WTC11 (cell line): ENCODE data around the gene DTNB. TPM values are rescaled to one million over a fixed set of nuclear protein-coding genes. Genes with fewer than 3 reads are reported as not detected.

Experiments
- ATAC-seq: fragments of 200-7000 bp; cut with Tn5 transposase; 2 replicates; pipeline ENCODE4 v1.10.0; 2021; ENCODE audit warnings: mild to moderate bottlenecking, moderate library complexity
- CTCF ChIA-PET: fragments of 300-600 bp; sonication (Branson Sonifier 250); formaldehyde crosslinking; loops from one replicate; lab custom pipeline; 2021; ENCODE audit warnings: antibody characterized with exemption; lab: Charles Lee
- POLR2A ChIA-PET: fragments of 350-600 bp; sonication (Branson Sonifier 250); formaldehyde crosslinking; loops from one replicate; lab custom pipeline; 2021; ENCODE audit warnings: antibody characterized with exemption; lab: Charles Lee
- DNase-seq: peaks from one replicate; pipeline ENCODE4 v3.0.0; 2021; ENCODE audit warnings: low spot score
- H3K27ac Mint-ChIP-seq: 2 replicates; pipeline ENCODE4 v1.8.0; 2021; ENCODE audit warnings: mixed read lengths
- H3K27me3 Mint-ChIP-seq: 2 replicates; pipeline ENCODE4 v1.8.0; 2021; ENCODE audit warnings: low read depth, mild to moderate bottlenecking, moderate library complexity, mixed read lengths
- H3K36me3 Mint-ChIP-seq: 2 replicates; pipeline ENCODE4 v1.8.0; 2021; ENCODE audit warnings: mixed read lengths
- H3K4me1 Mint-ChIP-seq: 2 replicates; pipeline ENCODE4 v1.8.0; 2022; ENCODE audit warnings: mixed read lengths
- H3K4me3 Mint-ChIP-seq: 2 replicates; pipeline ENCODE4 v1.8.0; 2021; ENCODE audit warnings: mild to moderate bottlenecking, moderate library complexity, mixed read lengths
- H3K9me3 Mint-ChIP-seq: 2 replicates; pipeline ENCODE4 v1.8.0; 2021; ENCODE audit warnings: mixed read lengths
- ATF6 ChIP-seq: sonication (generic); formaldehyde crosslinking; IDR thresholded peaks from 2 replicates; pipeline ENCODE4 v1.8.1; 2023; ENCODE audit warnings: mild to moderate bottlenecking, missing genetic modification reagents
- CREM ChIP-seq: sonication (generic); formaldehyde crosslinking; IDR thresholded peaks from 2 replicates; pipeline ENCODE4 v1.8.1; 2022; ENCODE audit warnings: mild to moderate bottlenecking, missing genetic modification reagents, moderate library complexity
- FOXK1 ChIP-seq: sonication (generic); formaldehyde crosslinking; IDR thresholded peaks from 2 replicates; pipeline ENCODE4 v1.8.0; 2022; ENCODE audit warnings: mild to moderate bottlenecking, moderate library complexity, missing genetic modification reagents
- FOXP1 ChIP-seq: sonication (generic); formaldehyde crosslinking; IDR thresholded peaks from 2 replicates; pipeline ENCODE4 v1.8.0; 2022; ENCODE audit warnings: missing genetic modification reagents, mild to moderate bottlenecking, moderate library complexity, borderline replicate concordance
- HMGA2 ChIP-seq: fragments of 250-450 bp; sonication (Bioruptor Pico); IDR thresholded peaks from 2 replicates; pipeline ENCODE4 v1.4.0; 2021; ENCODE audit warnings: mild to moderate bottlenecking, moderate library complexity
- NFATC4 ChIP-seq: fragments of 250-450 bp; sonication (Bioruptor Pico); IDR thresholded peaks from 2 replicates; pipeline ENCODE4 v1.9.0; 2021; ENCODE audit warnings: mild to moderate bottlenecking
- NFE2L1 ChIP-seq: sonication (generic); formaldehyde crosslinking; IDR thresholded peaks from 2 replicates; pipeline ENCODE4 v1.8.1; 2023; ENCODE audit warnings: missing genetic modification reagents
- NFYB ChIP-seq: sonication (generic); formaldehyde crosslinking; conservative IDR thresholded peaks from 2 replicates; pipeline ENCODE4 v1.8.0; 2022; ENCODE audit warnings: low read depth, missing genetic modification reagents
- RELA ChIP-seq: sonication (generic); formaldehyde crosslinking; IDR thresholded peaks from 2 replicates; pipeline ENCODE4 v1.8.1; 2022; ENCODE audit warnings: missing genetic modification reagents, mild to moderate bottlenecking, borderline replicate concordance
- RORB ChIP-seq: fragments of 250-450 bp; sonication (Bioruptor Pico); IDR thresholded peaks from 2 replicates; pipeline ENCODE4 v1.9.0; 2021; ENCODE audit warnings: mild to moderate bottlenecking
- ZBTB21 ChIP-seq: sonication (generic); formaldehyde crosslinking; IDR thresholded peaks from 2 replicates; pipeline ENCODE4 v1.8.1; 2023; ENCODE audit warnings: mild to moderate bottlenecking, missing genetic modification reagents, borderline replicate concordance
- ZBTB43 ChIP-seq: sonication (generic); formaldehyde crosslinking; IDR thresholded peaks from 2 replicates; pipeline ENCODE4 v1.8.1; 2023; ENCODE audit warnings: mild to moderate bottlenecking, missing genetic modification reagents
- ZNF138 ChIP-seq: sonication (generic); formaldehyde crosslinking; conservative IDR thresholded peaks from 2 replicates; pipeline ENCODE4 v1.8.1; 2022; ENCODE audit warnings: mild to moderate bottlenecking, moderate library complexity, missing genetic modification reagents
- ZNF232 ChIP-seq: sonication (generic); formaldehyde crosslinking; IDR thresholded peaks from 2 replicates; pipeline ENCODE4 v1.8.0; 2022; ENCODE audit warnings: mild to moderate bottlenecking, missing genetic modification reagents
- ZNF317 ChIP-seq: sonication (generic); formaldehyde crosslinking; IDR thresholded peaks from 2 replicates; pipeline ENCODE4 v1.8.1; 2023; ENCODE audit warnings: low read depth, mild to moderate bottlenecking, moderate library complexity, missing genetic modification reagents, borderline replicate concordance
- ZNF671 ChIP-seq: fragments of 250-450 bp; sonication (Bioruptor Pico); IDR thresholded peaks from 2 replicates; pipeline ENCODE4 v1.8.0; 2021; ENCODE audit warnings: mild to moderate bottlenecking
- ZSCAN18 ChIP-seq: fragments of 250-450 bp; sonication (Bioruptor Pico); IDR thresholded peaks from 2 replicates; pipeline ENCODE4 v2.1.2; 2022; ENCODE audit warnings: mild to moderate bottlenecking, moderate library complexity
- total RNA-seq: library from RNA; stranded (reverse); gene quantifications from 3 replicates; pipeline ENCODE4 v1.2.3, GENCODE V29; 2021
- TF ChIP-seq, protein P1 (sequence below): fragments of 250-450 bp; sonication (Bioruptor Pico); IDR thresholded peaks from 2 replicates; pipeline ENCODE4 v1.9.0; 2021; ENCODE audit warnings: mild to moderate bottlenecking
- TF ChIP-seq, protein P2 (sequence below): sonication (generic); formaldehyde crosslinking; IDR thresholded peaks from 2 replicates; pipeline ENCODE4 v1.8.1; 2022; ENCODE audit warnings: low read depth, missing genetic modification reagents, borderline replicate concordance
- TF ChIP-seq, protein P3 (sequence below): sonication (generic); formaldehyde crosslinking; IDR thresholded peaks from 2 replicates; pipeline ENCODE4 v1.8.1; 2022; ENCODE audit warnings: missing genetic modification reagents, borderline replicate concordance

The DTNB gene
- total RNA-seq, 1 experiment from 2014 or later: 39.9 TPM

- DNase-seq (no peak), ATAC-seq (no peak)
- ChIA-PET POLR2A (no interaction called here), CTCF (interaction anchor here (1.2 to 2.8 kb wide), 5 partner anchors 9 to 87 kb away, joined by 3 to 75 read pairs (median 33); no protein-coding TSS in a partner anchor)
- Mint-ChIP-seq H3K36me3 (no peaks in the 10 kb centered on the region), H3K27ac (no peak overlapping the region), H3K27me3 (peaks cover 64% of the 10 kb centered on the region), H3K4me1 (peaks cover 10% of the 10 kb centered on the region), H3K9me3 (no peaks in the 10 kb centered on the region), H3K4me3 (no peak overlapping the region)
- TF ChIP-seq HMGA2 (CRISPR knock-in tag) (no peak), ZSCAN18 (CRISPR knock-in tag) (no peak), ATF6 (CRISPR knock-in tag) (no peak), RELA (CRISPR knock-in tag) (no peak), ZNF232 (no peak), RORB (CRISPR knock-in tag) (no peak), ZBTB43 (CRISPR knock-in tag) (no peak), ZNF138 (CRISPR knock-in tag) (no peak), ZBTB21 (CRISPR knock-in tag) (no peak), ZNF317 (CRISPR knock-in tag) (no peak), NFE2L1 (CRISPR knock-in tag) (no peak), CREM (CRISPR knock-in tag) (no peak), ZNF671 (CRISPR knock-in tag) (no peak), FOXP1 (CRISPR knock-in tag) (no peak), NFATC4 (no peak), NFYB (CRISPR knock-in tag) (no peak), FOXK1 (CRISPR knock-in tag) (no peak)
- TF ChIP-seq, protein P1, sequence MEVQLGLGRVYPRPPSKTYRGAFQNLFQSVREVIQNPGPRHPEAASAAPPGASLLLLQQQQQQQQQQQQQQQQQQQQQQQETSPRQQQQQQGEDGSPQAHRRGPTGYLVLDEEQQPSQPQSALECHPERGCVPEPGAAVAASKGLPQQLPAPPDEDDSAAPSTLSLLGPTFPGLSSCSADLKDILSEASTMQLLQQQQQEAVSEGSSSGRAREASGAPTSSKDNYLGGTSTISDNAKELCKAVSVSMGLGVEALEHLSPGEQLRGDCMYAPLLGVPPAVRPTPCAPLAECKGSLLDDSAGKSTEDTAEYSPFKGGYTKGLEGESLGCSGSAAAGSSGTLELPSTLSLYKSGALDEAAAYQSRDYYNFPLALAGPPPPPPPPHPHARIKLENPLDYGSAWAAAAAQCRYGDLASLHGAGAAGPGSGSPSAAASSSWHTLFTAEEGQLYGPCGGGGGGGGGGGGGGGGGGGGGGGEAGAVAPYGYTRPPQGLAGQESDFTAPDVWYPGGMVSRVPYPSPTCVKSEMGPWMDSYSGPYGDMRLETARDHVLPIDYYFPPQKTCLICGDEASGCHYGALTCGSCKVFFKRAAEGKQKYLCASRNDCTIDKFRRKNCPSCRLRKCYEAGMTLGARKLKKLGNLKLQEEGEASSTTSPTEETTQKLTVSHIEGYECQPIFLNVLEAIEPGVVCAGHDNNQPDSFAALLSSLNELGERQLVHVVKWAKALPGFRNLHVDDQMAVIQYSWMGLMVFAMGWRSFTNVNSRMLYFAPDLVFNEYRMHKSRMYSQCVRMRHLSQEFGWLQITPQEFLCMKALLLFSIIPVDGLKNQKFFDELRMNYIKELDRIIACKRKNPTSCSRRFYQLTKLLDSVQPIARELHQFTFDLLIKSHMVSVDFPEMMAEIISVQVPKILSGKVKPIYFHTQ (CRISPR knock-in tag): no peak
- TF ChIP-seq, protein P2, sequence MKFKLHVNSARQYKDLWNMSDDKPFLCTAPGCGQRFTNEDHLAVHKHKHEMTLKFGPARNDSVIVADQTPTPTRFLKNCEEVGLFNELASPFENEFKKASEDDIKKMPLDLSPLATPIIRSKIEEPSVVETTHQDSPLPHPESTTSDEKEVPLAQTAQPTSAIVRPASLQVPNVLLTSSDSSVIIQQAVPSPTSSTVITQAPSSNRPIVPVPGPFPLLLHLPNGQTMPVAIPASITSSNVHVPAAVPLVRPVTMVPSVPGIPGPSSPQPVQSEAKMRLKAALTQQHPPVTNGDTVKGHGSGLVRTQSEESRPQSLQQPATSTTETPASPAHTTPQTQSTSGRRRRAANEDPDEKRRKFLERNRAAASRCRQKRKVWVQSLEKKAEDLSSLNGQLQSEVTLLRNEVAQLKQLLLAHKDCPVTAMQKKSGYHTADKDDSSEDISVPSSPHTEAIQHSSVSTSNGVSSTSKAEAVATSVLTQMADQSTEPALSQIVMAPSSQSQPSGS (CRISPR knock-in tag): no peak
- TF ChIP-seq, protein P3, sequence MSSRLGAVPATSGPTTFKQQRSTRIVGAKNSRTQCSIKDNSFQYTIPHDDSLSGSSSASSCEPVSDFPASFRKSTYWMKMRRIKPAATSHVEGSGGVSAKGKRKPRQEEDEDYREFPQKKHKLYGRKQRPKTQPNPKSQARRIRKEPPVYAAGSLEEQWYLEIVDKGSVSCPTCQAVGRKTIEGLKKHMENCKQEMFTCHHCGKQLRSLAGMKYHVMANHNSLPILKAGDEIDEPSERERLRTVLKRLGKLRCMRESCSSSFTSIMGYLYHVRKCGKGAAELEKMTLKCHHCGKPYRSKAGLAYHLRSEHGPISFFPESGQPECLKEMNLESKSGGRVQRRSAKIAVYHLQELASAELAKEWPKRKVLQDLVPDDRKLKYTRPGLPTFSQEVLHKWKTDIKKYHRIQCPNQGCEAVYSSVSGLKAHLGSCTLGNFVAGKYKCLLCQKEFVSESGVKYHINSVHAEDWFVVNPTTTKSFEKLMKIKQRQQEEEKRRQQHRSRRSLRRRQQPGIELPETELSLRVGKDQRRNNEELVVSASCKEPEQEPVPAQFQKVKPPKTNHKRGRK (CRISPR knock-in tag): no peak
Observed at GRCh38 chr2:25363733-25364132, 309.6 kb downstream of the DTNB start.
